ENCODE results near the gene CHCHD6.
A peak's percentile ranks its signal among the peaks of the same experiment; 100 is the strongest.

CHCHD6 gene

GRCh38 chr3:126963261-126964190 is 259.5 kb downstream of the CHCHD6 start:
- no peak for DNase-seq

GRCh38 chr3:126964261-126964660 is 260.2 kb downstream of the CHCHD6 start:
- DNase-seq, result no peak

GRCh38 chr3:126964950-126965349 is 260.9 kb downstream of the CHCHD6 start:
- DNase-seq, result no peak

- no peak for DNase-seq
These were observed 261.6 kb downstream of the CHCHD6 start for GRCh38 chr3:126965526-126966080.

GRCh38 chr3:126967386-126967785 is 263.3 kb downstream of the CHCHD6 start:
- DNase-seq, result no peak

- DNase-seq, result no peak
These were observed 264.7 kb downstream of the CHCHD6 start for GRCh38 chr3:126968391-126969390.

GRCh38 chr3:126969586-126969985 is 265.5 kb downstream of the CHCHD6 start:
- no peak for DNase-seq

- no peak for DNase-seq
These were observed 266.1 kb downstream of the CHCHD6 start for GRCh38 chr3:126970101-126970500.

- DNase-seq, result no peak
These were observed 266.9 kb downstream of the CHCHD6 start for GRCh38 chr3:126970921-126971320.

- no peak for DNase-seq
These were observed 267.9 kb downstream of the CHCHD6 start for GRCh38 chr3:126971891-126972351.

GRCh38 chr3:126972866-126973265 is 268.8 kb downstream of the CHCHD6 start:
- no peak for DNase-seq

GRCh38 chr3:126973814-126974213 is 269.8 kb downstream of the CHCHD6 start:
- no peak for DNase-seq

- DNase-seq, result no peak
These were observed 270.7 kb downstream of the CHCHD6 start for GRCh38 chr3:126974756-126975155.

GRCh38 chr3:126976906-126977305 is 272.9 kb downstream of the CHCHD6 start:
- no peak for DNase-seq

GRCh38 chr3:126977821-126978220 is 273.8 kb downstream of the CHCHD6 start:
- DNase-seq, result no peak

GRCh38 chr3:126978291-126978690 is 274.3 kb downstream of the CHCHD6 start:
- no peak for DNase-seq

GRCh38 chr3:126979046-126979628 is 275.1 kb downstream of the CHCHD6 start:
- no peak for DNase-seq

- no peak for DNase-seq
These were observed 276.3 kb downstream of the CHCHD6 start for GRCh38 chr3:126980266-126980811.

GRCh38 chr3:126982126-126982470 is 278.1 kb downstream of the CHCHD6 start:
- peak; percentile 30 to 73 (median 44) for DNase-seq

GRCh38 chr3:126982471-126983175 is 278.6 kb downstream of the CHCHD6 start, which contains the start of gene PLXNA1:
PLXNA1 (plus strand) TSS chr3:126983115; CDS start chr3:126988594, 5,479 bp downstream.
- peak; percentile 80 to 92 (median 84) for DNase-seq

GRCh38 chr3:126983276-126983652 is 279.2 kb downstream of the CHCHD6 start:
- DNase-seq, result peak in 1 of 5 experiments; percentile 14
